HCT116 (cell line): Measurements from ENCODE around the gene SECISBP2L. TPM values are rescaled to one million over a fixed set of nuclear protein-coding genes. Genes with fewer than 3 reads are reported as not detected.

ENCODE experiments used
- ATAC-seq: fragments of 200-7000 bp; cut with Tn5 transposase; 2 replicates; pipeline ENCODE4 v1.9.1; 2020; ENCODE audit warnings: mild to moderate bottlenecking, moderate library complexity
- BruUV-seq: library from RNA; stranded (reverse); fragments of 400-500 nt; replicated peaks from 2 replicates; lab custom pipeline; 2021; lab: Mats Ljungman, UMichigan
- CTCF ChIA-PET: fragments of 300-600 bp; sonication (Branson Sonifier 250); formaldehyde crosslinking; loops from one replicate; lab custom pipeline; 2021; ENCODE audit warnings: antibody characterized with exemption; lab: Charles Lee
- POLR2A ChIA-PET: fragments of 300-600, 350-600 bp; sonication (Branson Sonifier 250); formaldehyde crosslinking; loops from one replicate; lab custom pipeline; 2021; ENCODE audit warnings: antibody characterized with exemption; lab: Charles Lee
- RAD21 ChIA-PET, 2 experiments: fragments of 300-600 bp; sonication (Branson Sonifier 250); formaldehyde crosslinking; loops; one replicate each; lab custom pipeline; 2023; ENCODE audit warnings: low total read pairs in 2 of 2; ENCODE audit not compliant: uncharacterized antibody in 2 of 2, unreplicated experiment in 2 of 2, low non-redundant PET in 1 of 2; lab: Charles Lee
- DNase-seq: peaks from one replicate; pipeline ENCODE4 v3.0.0-alpha.2; 2010; ENCODE audit warnings: low read depth, low spot score
- H2AFZ ChIP-seq: fragments of 200-600 bp; shearing (Covaris generic), sonication (generic); 2 replicates; pipeline ENCODE4 v1.6.1; 2017; ENCODE audit warnings: low read depth, mixed run types, mixed read lengths, antibody characterized with exemption, low read length; ENCODE audit not compliant: poor library complexity, severe bottlenecking
- H3K27ac ChIP-seq: 2 replicates; pipeline ENCODE4 v1.5.1; 2012; ENCODE audit warnings: low read depth, low read length
- H3K27me3 ChIP-seq: fragments of 200-600 bp; sonication (generic); 2 replicates; pipeline ENCODE4 v1.6.1; 2016; ENCODE audit warnings: mixed run types, low read length, mixed read lengths; ENCODE audit not compliant: insufficient read depth
- H3K36me3 ChIP-seq, 2 experiments: fragments of 200-500 bp in 1 of 2; fragments of 200-600 bp in 1 of 2; sonication (Bioruptor generic) in 1 of 2; sonication (generic) in 1 of 2; 2 replicates each; pipeline versions ENCODE4 v1.5.1 to v1.6.1; 2014 to 2016; ENCODE audit warnings: low read length in 2 of 2, inconsistent platforms in 1 of 2, mixed read lengths in 1 of 2, mixed run types in 1 of 2; ENCODE audit not compliant: insufficient read depth in 2 of 2, control insufficient read depth in 1 of 2
- H3K4me1 ChIP-seq, 2 experiments: fragments of 200-600 bp in 1 of 2; sonication (generic) in 1 of 2; 2 replicates each; pipeline versions ENCODE4 v1.5.1 to v1.6.1; 2012 to 2017; ENCODE audit warnings: low read length in 2 of 2, inconsistent platforms in 1 of 2, mild to moderate bottlenecking in 1 of 2, mixed read lengths in 1 of 2, mixed run types in 1 of 2, moderate library complexity in 1 of 2; ENCODE audit not compliant: insufficient read depth in 2 of 2, control insufficient read depth in 1 of 2
- H3K4me2 ChIP-seq: fragments of 200-600 bp; sonication (generic); 2 replicates; pipeline ENCODE4 v1.6.1; 2017; ENCODE audit warnings: mixed run types, low read length, mixed read lengths
- H3K4me3 ChIP-seq, 2 experiments: fragments of 200-600 bp in 1 of 2; sonication (generic) in 1 of 2; replicated peaks in 1 of 2; 2 replicates each; pipeline ENCODE4 v1.5.1; 2011 to 2016; ENCODE audit warnings: low read length in 2 of 2, control low read depth in 1 of 2, low read depth in 1 of 2, mild to moderate bottlenecking in 1 of 2, mixed read lengths in 1 of 2, mixed run types in 1 of 2
- H3K79me2 ChIP-seq: fragments of 200-600 bp; sonication (generic); 2 replicates; pipeline ENCODE4 v1.6.1; 2017; ENCODE audit warnings: mild to moderate bottlenecking, mixed run types, low read length, moderate library complexity, mixed read lengths; ENCODE audit not compliant: insufficient read depth
- H3K9ac ChIP-seq: fragments of 200-600 bp; sonication (generic); 2 replicates; pipeline ENCODE4 v1.6.1; 2016; ENCODE audit warnings: low read length, mixed read lengths
- H3K9me2 ChIP-seq: fragments of 200-600 bp; sonication (generic), shearing (Covaris generic); 2 replicates; pipeline ENCODE4 v1.6.1; 2017; ENCODE audit warnings: mixed run types, mild to moderate bottlenecking, moderate library complexity; ENCODE audit not compliant: insufficient read depth
- H3K9me3 ChIP-seq, 2 experiments: fragments of 200-500 bp in 1 of 2; fragments of 200-600 bp in 1 of 2; sonication (Bioruptor generic) in 1 of 2; sonication (generic) in 1 of 2; 2 replicates each; pipeline ENCODE4 v1.6.1; 2014 to 2017; ENCODE audit warnings: low read length in 2 of 2, mixed read lengths in 2 of 2, inconsistent platforms in 1 of 2, low read depth in 1 of 2, mild to moderate bottlenecking in 1 of 2, mixed run types in 1 of 2, moderate library complexity in 1 of 2; ENCODE audit not compliant: control insufficient read depth in 1 of 2, insufficient read depth in 1 of 2
- H4K20me1 ChIP-seq: fragments of 200-600 bp; sonication (generic), shearing (Covaris generic); 2 replicates; pipeline ENCODE4 v1.6.1; 2017; ENCODE audit warnings: mixed run types, mild to moderate bottlenecking, moderate library complexity; ENCODE audit not compliant: insufficient read depth
- CBX3 ChIP-seq: IDR thresholded peaks from 2 replicates; pipeline ENCODE4 v1.6.1; 2012; ENCODE audit warnings: low read depth
- CEBPB ChIP-seq: IDR thresholded peaks from 2 replicates; pipeline ENCODE4 v1.6.1; 2012; ENCODE audit warnings: low read depth
- CTCF ChIP-seq, 3 experiments: fragments of 200-600 bp in 1 of 3; sonication (generic) in 1 of 3; IDR thresholded peaks in 2 of 3; conservative IDR thresholded peaks in 1 of 3; 2 replicates each; pipeline ENCODE4 v1.5.1; 2012 to 2017; ENCODE audit warnings: low read depth in 2 of 3, low read length in 2 of 3, antibody characterized with exemption in 1 of 3, borderline replicate concordance in 1 of 3, control low read depth in 1 of 3, mild to moderate bottlenecking in 1 of 3, mixed read lengths in 1 of 3, mixed run types in 1 of 3, moderate library complexity in 1 of 3; ENCODE audit not compliant: insufficient read depth in 1 of 3
- ELF1 ChIP-seq: IDR thresholded peaks from 2 replicates; pipeline ENCODE4 v1.6.1; 2012; ENCODE audit warnings: low read depth, borderline replicate concordance
- EZH2phosphoT487 ChIP-seq: fragments of 200-600 bp; IDR thresholded peaks from 2 replicates; pipeline ENCODE4 v1.6.1; 2018; ENCODE audit warnings: antibody characterized with exemption, borderline replicate concordance
- FOSL1 ChIP-seq: IDR thresholded peaks from 2 replicates; pipeline ENCODE4 v1.6.1; 2012; ENCODE audit warnings: low read depth
- MAX ChIP-seq: IDR thresholded peaks from 2 replicates; pipeline ENCODE4 v1.6.1; 2012
- POLR2A ChIP-seq: IDR thresholded peaks from 2 replicates; pipeline ENCODE4 v1.7.0; 2011; ENCODE audit warnings: borderline replicate concordance; ENCODE audit not compliant: insufficient read depth, insufficient read length; ENCODE audit errors: extremely low read depth
- POLR2AphosphoS5 ChIP-seq: IDR thresholded peaks from 2 replicates; pipeline ENCODE4 v1.6.1; 2011; ENCODE audit warnings: mild to moderate bottlenecking, low read depth, low read length, moderate library complexity
- RAD21 ChIP-seq: IDR thresholded peaks from 2 replicates; pipeline ENCODE4 v1.6.1; 2012; ENCODE audit warnings: low read depth, mild to moderate bottlenecking
- YY1 ChIP-seq: IDR thresholded peaks from 2 replicates; pipeline ENCODE4 v1.6.1; 2011; ENCODE audit warnings: low read length, low read depth, moderate library complexity, mild to moderate bottlenecking; ENCODE audit not compliant: insufficient replicate concordance; ENCODE audit errors: extremely low read depth
- ZFX ChIP-seq: fragments of 450-650 bp; IDR thresholded peaks from 2 replicates; pipeline ENCODE4 v1.6.1; 2017
- ZNF274 ChIP-seq: fragments of 200-500 bp; sonication (Bioruptor generic); IDR thresholded peaks from 2 replicates; pipeline ENCODE4 v1.6.1; 2014; ENCODE audit warnings: mild to moderate bottlenecking, low read depth, low read length, inconsistent platforms
- intact Hi-C: fragments of 100-400 bp; cut with micrococcal nuclease; formaldehyde crosslinking; loops from 2 replicates; pipeline ENCODE4 v1.10.0; 2022
- total RNA-seq: library from RNA; stranded (reverse); gene quantifications from one replicate; pipeline ENCODE4 v1.2.1, GENCODE V29; 2021; ENCODE audit not compliant: unreplicated experiment

SECISBP2L gene
- total RNA-seq, 1 experiment from 2014 or later, result 22.9 TPM

GRCh38 chr15:49058559-49058958 lies 12.3 kb upstream of the SECISBP2L start:
- no peak overlapping the region for H3K9ac ChIP-seq
- no peaks in the 10 kb centered on the region for H3K79me2 ChIP-seq
- no peak overlapping the region for H2AFZ ChIP-seq
- no TSS peak for BruUV-seq
- no peak overlapping the region for H3K27ac ChIP-seq
- no peaks in the 10 kb centered on the region for H3K4me1 ChIP-seq
- ChIA-PET RAD21 (no interaction called here), POLR2A (no interaction called here), CTCF (no interaction called here)
- H3K9me2 ChIP-seq, result no peaks in the 10 kb centered on the region
- H3K27me3 ChIP-seq, result no peaks in the 10 kb centered on the region
- no peak overlapping the region for H3K4me2 ChIP-seq
- no peak for DNase-seq
- no peaks in the 10 kb centered on the region for H4K20me1 ChIP-seq
- TF ChIP-seq ELF1 (no peak), POLR2A (no peak), FOSL1 (no peak), ZNF274 (no peak), YY1 (no peak), CEBPB (no peak), MAX (no peak), CBX3 (no peak), POLR2AphosphoS5 (no peak), RAD21 (no peak), EZH2phosphoT487 (no peak)
- intact Hi-C loops, result no loop called here
- ATAC-seq, result no peak
- no peaks in the 10 kb centered on the region for H3K9me3 ChIP-seq
- no peaks in the 10 kb centered on the region for H3K36me3 ChIP-seq
- H3K4me3 ChIP-seq, result no peak overlapping the region

- Histone ChIP-seq H3K36me3 (no peaks in the 10 kb centered on the region), H3K27me3 (no peaks in the 10 kb centered on the region), H3K79me2 (no peaks in the 10 kb centered on the region), H2AFZ (no peak overlapping the region), H3K27ac (no peak overlapping the region), H4K20me1 (no peaks in the 10 kb centered on the region), H3K9ac (no peak overlapping the region), H3K9me2 (no peaks in the 10 kb centered on the region), H3K4me1 (no peaks in the 10 kb centered on the region), H3K9me3 (no peaks in the 10 kb centered on the region), H3K4me2 (no peak overlapping the region), H3K4me3 (no peak overlapping the region)
- ATAC-seq (no peak), DNase-seq (no peak)
- intact Hi-C loops, result no loop called here
- ChIA-PET POLR2A (no interaction called here), CTCF (no interaction called here), RAD21 (no interaction called here)
- no peak for TF ChIP-seq CTCF (IDR thresholded peaks at IDR 0.05 in 2 of 3, conservative IDR thresholded peaks at IDR 0.05 in 1 of 3; ENCODE audit: borderline replicate concordance in 1 of 3, insufficient read depth in 1 of 3, low read depth in 2 of 3, low read length in 2 of 3)
- TF ChIP-seq ELF1, result no peak
- no peak for TF ChIP-seq ZFX
- no peak for TF ChIP-seq POLR2AphosphoS5
- BruUV-seq, result no TSS peak
Observed at GRCh38 chr15:49055630-49056029, 9.4 kb upstream of the SECISBP2L start.
